NCI-H748 (cell line): Measurements from ENCODE around the gene FXYD5.

Experiments
- DNase-seq: peaks from one replicate; lab custom pipeline; 2025; ENCODE audit not compliant: unreplicated experiment; lab: John Stamatoyannopoulos, UW

FXYD5 gene

GRCh38 chr19:35211545-35212230 is 57.2 kb downstream of the FXYD5 start:
- no peak for DNase-seq

DNA sequence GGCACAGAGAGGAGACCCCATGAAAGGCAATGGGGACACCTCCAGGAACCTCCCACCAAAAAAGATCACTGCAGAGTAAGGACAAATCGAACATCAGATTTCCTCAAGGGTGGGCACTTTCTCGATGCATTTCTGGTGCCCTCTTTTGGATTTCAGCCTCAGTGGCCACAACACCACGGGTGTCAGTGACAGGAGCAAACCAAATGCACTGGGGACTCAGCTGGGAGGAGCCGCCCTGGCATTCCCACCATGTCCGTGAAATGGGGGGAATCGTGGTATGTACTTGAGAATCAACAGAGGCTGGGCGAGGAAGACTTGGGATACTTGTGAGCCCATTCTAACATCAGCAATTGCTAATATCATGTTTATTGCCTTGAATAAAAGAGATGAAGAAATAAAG is 57.7 kb downstream of the FXYD5 start:
- DNase-seq = no peak

DNA sequence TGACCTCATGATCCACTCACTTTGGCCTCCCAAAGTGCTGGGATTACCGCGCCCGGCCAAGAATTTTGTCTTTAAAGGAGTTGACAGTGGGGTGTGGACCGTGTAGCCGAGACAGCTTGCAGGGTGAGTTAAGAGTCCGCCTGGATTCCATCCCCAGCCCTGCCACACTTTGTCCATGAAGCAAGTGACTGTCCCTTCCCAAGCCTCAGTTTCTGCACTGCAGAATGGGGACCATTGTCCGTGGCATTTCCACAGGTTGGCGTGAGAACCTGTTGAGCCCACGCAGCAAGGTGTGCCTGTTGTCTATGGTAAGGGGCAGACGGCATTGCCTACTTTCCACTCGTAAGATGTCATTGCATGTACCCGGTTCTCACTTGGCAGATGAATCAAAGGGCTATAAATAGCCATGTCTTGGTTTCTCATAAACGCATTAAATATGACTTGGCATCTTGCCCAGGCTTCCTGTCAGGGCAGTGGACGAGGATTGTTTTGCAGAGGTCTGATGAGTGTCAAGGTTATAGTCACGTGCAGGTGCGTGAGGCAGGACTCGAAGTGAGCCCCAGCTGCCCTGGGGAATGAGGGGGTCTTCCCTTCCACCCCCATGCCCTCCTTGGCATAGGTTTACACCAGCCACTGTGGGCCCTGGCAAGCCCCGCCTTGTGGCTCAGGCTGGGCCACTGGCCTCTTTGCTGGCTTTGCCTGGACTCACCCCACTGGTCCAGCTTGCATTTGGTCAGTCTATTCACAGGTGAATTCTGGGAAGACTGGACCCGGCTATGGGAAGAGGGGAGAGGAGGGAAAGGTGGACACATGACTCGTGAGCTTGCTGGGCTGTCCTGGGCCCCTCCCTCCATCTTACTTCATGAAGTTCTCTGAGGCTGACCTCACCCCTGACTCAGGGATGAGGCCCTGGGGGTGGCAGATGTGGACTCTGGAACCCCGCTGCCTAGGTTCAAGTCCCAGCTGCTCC is 59.4 kb downstream of the FXYD5 start:
- peak; percentile 93 for DNase-seq

- no peak for DNase-seq
Measured at GRCh38 chr19:35214766-35215422, 60.4 kb downstream of the FXYD5 start.

GRCh38 chr19:35216016-35216832 is 61.7 kb downstream of the FXYD5 start:
- no peak for DNase-seq

GRCh38 chr19:35216833-35217648 is 62.5 kb downstream of the FXYD5 start:
- DNase-seq = peak; percentile 28

DNA sequence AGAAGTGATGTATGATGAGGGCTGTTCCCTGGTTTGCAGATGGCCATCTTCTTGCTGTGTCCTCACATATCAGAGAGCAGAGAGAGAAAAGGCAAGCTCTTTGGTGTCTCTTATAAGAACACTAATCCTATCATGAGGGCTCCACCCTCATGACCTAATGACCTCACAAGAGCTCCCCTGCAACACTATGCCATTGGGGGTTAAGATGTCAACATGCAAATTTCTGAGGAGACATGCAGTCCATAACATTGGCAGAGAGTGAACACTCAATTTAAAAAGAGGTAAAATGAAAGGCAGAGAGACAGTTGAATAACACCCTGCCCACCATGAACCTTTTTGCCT is 63.1 kb downstream of the FXYD5 start:
- DNase-seq = no peak

DNA sequence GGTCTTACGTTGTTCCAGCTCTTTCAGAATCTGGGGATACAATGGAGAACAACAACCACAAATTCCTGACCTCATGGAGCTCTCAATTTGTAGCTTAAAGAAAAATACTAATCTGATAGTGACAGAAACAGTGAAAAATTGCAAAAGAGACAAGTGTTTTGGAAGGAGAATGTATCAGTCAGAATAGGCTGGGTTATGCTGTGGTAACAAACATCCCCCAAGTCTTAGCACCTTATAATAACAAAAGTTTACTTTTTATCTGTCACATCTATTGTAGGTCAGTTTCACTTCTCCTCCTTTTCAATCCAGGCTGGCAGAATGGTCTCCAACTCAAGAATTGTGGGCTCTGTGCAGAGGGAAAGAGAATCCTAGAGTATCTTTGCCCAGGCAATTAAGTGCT is 64.5 kb downstream of the FXYD5 start:
- no peak for DNase-seq
